D341Med (cell line): ENCODE data around the gene RPP21.

Source experiments
- DNase-seq: peaks from one replicate; pipeline ENCODE4 v3.0.0; 2012; ENCODE audit warnings: low spot score

Gene RPP21

DNA sequence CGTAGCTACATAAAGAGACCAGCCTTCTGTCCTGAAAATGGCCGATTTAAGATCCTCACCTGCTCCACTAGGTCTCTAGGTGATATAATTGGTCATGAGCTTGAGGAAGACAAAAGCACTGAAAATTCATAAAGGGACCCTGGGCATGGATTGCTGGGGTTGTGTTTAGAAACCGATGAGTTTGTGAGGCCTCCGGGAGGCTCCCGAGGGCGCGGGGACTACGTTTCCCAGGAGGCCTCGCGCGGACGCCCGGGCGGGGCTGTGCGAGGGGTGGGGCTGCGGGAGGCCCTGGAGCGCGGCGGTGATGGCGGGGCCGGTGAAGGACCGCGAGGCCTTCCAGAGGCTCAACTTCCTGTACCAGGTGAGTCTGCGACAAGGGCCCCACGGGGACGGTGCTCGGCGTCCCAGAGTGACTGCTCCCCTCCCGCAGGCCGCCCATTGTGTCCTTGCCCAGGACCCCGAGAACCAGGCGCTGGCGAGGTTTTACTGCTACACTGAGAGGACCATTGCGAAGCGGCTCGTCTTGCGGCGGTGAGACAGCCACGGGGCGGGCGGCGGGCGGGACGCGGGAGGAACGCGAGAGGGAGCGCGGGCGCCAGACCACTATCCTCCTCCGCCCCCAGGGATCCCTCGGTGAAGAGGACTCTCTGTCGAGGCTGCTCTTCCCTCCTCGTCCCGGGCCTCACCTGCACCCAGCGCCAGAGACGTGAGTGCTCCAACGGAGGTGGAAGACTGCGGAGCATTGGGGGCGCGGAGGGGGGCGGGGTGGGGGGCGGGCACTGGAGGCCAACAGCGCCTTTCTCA is at the start of gene RPP21:
RPP21 (plus strand) TSS at position 289 of the 804 bp plus-strand sequence; CDS start at position 305, 16 bp downstream.
- DNase-seq = peak; percentile 98

DNA sequence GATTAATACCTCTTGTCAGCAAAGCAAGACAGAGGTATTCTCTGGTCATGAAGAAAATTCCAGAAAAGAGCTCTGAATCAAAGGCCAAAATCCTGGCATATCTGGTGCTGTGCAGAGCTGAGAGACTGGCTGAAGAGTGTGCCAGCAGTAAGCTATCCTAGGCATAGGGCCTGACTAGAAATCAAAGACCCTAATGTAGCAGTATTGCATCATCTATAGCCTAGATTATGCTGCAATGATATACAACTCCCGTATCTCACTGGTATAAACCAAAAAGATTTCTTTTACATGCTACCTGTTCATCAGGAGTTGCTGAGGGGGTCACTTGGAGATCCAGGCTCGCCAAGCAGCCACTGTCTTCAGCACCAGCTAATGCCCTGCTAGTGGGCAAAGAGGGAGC is 49.1 kb upstream of the RPP21 start:
- no peak for DNase-seq

DNA sequence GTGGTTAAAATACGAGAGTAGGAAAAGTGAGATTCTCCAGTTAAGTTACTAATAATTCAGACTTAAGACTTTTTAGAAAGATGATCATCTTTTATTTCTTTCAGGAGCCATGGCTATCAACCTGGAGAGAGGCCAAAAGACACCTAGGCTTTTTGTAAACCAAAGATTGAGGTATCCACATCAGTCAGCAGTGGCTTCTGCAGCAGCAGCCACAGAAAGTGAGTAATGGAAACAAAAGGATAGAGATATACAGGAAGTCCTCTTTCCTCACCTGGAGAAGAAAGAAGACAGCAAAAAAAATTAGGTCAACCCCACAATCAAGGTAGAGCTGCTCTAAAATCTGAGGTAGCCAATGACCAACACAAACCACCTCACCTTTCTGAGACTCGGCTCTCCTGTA is 41.0 kb upstream of the RPP21 start:
- DNase-seq = no peak

GRCh38 chr6:30311101-30311500 is 33.9 kb upstream of the RPP21 start:
- DNase-seq = no peak

GRCh38 chr6:30311671-30312070 is 33.3 kb upstream of the RPP21 start:
- DNase-seq = no peak

DNA sequence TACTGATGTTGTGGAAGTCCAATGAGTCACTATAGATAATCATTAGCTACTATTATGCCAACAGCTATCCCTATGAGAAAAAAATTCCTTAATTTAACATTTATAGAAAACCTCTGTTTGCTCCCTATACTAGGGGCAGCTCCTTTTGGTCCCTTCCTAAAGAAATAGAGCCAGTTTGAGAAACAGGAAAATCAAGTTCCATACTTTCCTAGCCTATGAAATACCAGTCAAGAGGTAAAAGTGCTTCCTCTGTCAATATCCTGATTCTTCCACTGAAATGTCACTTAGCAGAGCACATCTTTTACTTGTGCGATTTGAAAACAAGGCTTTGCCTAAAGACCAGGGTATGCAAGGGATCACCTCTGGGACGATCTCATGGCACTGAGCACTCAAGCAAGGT is 32.7 kb upstream of the RPP21 start:
- DNase-seq = no peak

DNA sequence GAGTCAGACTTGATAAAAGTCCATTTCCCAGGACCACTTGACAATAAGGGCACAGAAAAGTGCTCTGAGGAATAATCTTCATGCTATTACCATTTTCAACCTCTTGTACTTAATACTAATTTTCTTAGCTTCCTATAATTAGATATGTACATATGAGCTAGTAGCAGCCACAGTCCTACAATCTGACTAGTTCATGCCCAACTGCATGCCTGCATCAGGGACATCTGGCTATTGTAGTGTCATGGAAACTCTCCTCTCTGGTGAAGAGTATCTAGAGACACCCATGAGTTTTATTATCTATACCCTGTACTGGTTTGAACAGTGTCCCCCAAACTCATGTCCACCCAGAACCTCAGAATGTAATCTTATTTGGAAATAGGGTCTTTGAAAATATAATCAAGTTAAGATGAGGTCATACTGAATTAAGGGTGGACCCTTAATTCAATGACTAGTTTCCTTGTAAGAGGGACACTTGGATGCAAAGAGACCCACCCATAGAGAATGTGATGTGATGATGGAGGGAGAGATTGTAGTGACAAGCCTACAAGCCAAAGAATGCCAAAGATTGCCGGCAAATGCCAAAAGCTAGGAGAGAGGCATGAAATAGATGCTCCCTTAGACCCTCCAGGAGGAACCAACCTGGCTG is 32.2 kb upstream of the RPP21 start:
- no peak for DNase-seq

DNA sequence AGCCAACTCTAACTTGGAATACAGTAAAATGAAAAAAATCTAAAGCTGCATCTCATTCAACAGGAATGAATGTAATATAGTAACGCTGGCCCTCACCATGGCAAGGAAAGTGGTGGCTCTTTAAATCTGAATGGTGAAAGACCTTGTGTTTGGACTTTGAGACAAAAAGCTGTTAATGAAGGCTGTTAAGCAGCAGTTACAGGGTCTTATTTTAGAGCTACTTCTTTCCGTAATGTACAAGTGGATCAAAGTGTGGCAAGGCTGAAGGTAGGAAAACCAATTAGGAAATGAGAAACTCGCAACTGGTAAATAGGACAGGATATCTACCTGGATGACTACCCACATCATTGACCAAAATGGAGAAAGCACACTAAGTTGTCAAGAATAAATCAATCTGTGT is 29.8 kb upstream of the RPP21 start:
- DNase-seq = no peak

DNA sequence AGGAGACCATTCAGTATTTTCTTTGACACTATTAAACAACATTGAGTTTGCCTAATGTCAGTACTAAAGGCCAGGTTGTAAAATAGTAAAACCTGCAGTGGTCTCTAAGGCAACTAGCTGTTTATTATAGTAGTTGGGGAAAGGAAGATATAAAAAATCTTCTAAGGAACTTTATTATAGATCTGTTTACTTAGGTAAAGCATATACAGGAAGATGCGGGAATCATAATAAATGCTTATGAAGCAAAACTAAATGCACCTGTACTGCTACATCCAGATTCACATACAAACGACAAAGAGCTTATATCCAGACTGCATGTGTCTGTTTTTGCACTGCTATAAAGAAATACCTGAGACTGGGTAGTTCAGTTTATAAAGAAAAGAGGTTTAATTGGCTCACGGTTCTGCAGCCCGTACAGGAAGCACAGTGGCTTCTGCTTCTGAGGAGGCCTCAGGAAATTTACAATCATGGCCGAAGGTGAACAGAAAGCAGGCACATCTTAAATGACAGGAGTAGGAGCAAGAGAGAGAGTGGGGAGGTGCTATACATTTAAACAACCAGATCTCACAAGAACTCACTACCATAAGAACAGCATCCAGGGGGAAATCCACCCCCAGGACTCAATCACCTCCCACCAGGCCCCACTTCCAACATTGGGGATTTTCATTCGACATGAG is 26.9 kb upstream of the RPP21 start:
- DNase-seq = no peak

DNA sequence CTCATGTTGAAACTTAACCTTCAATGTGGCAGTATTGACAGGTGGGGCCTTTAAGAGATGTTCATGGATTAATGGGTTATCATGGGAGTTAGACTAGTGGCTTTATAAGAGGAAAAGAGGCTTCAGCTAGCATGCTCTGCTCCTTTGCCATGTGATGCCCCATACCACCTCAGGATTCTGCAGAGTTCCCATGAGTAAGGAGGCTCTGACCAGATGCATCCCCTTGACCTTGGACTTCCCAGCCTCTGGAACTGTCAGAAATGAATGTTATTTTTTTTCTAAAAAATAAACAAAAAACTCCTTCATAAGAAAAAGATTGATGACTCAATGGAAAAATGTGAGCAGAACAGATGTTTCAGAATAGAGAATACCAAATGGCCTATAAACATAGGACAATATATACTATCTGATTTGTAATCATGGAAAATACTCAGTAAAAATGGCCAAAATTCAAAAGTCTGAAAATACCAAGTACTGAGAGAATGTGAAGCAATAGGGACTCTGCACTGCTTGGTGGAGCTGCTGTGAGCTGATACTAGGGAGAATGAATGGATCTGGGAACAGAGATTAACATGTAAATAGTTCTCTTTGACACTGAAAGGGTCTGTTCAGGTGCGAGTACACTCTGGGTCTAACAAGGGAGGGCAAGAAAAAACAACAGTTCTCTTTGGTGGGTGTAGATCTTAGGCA is 25.7 kb upstream of the RPP21 start:
- DNase-seq = no peak

GRCh38 chr6:30321692-30322388 is 23.1 kb upstream of the RPP21 start:
- no peak for DNase-seq

- no peak for DNase-seq
Observed at GRCh38 chr6:30322527-30323501, 22.1 kb upstream of the RPP21 start.

DNA sequence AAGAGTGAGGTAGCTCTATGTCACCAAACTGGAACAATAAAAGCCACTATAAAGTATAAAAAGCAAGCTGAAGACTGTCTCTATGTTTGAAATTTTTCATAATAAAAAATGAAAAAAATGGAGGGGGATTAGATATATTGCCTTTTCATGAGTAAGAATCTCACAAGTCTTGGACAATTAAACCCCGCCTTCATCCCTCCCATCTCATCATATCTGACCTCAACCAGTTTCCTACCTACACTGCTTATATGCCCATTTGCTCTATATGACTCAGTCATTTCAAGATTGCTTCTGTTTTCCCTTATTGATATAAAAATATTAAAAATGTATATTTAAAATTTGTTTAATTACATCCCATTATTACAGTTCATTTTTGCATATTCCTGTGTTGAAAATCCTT is 21.1 kb upstream of the RPP21 start:
- DNase-seq = no peak

GRCh38 chr6:30325150-30325872 is 19.6 kb upstream of the RPP21 start:
- no peak for DNase-seq

DNA sequence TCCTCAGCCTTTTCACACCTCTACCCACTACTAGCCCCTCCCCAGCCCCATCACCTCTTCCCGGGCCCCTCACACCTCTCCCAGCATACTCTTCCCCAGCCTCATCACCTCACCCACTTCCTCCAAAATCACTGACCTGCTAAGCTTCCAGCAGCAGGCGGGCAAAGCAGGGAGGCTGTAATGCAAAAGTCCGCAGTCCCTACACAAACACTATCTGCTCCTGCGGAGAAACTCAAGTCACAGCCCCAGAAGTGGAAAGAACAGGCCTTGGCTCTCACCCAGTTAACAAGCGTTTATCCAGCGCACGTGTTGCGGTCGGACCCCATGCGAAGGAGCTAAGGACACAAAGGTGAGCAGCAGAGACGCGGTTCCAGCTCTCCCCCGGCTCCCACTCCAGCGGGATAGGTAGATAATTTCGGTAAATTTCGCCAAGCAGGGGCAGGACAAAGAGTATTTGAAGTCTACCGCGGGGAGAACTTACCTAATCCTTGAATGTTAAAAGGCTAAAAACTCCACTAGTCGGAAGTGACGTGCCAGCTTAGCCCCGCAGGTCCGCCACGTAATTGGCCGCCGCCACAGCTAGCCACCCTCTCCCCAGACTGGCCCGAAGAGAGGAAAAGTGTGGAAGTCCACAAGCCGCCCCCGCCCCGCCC is 19.0 kb upstream of the RPP21 start:
- DNase-seq = peak; percentile 69

GRCh38 chr6:30326526-30327231 is 18.3 kb upstream of the RPP21 start, which contains the start of gene TRIM39:
Gene TRIM39, plus strand, starts transcription at chr6:30326927. Its CDS starts 2,391 bp downstream, at chr6:30329318.
- DNase-seq = peak; percentile 93

- no peak for DNase-seq
Observed at GRCh38 chr6:30327232-30327746, 17.7 kb upstream of the RPP21 start.

- DNase-seq = no peak
Observed at GRCh38 chr6:30328397-30328796, 16.6 kb upstream of the RPP21 start.
